H9 (cell line): ENCODE data around the gene ARPC2. TPM values are rescaled to one million over a fixed set of nuclear protein-coding genes. Genes with fewer than 3 reads are reported as not detected.

Source experiments
- DNase-seq: peaks from one replicate; pipeline ENCODE4 v3.0.0-alpha.2; 2017
- H2AFZ ChIP-seq: one replicate; pipeline ENCODE4 v1.6.1; 2013; ENCODE audit warnings: mild to moderate bottlenecking, low read length, control low read depth, moderate library complexity
- H2AK5ac ChIP-seq: 2 replicates; pipeline ENCODE4 v1.6.1; 2013; ENCODE audit warnings: low read length, control low read depth, mixed read lengths; ENCODE audit not compliant: insufficient read length
- H2BK120ac ChIP-seq: one replicate; pipeline ENCODE4 v1.6.1; 2013; ENCODE audit warnings: low read depth, mild to moderate bottlenecking, low read length, control low read depth, inconsistent platforms; ENCODE audit not compliant: poor library complexity, severe bottlenecking
- H2BK12ac ChIP-seq: 2 replicates; pipeline ENCODE4 v1.6.1; 2013; ENCODE audit warnings: low read length, control low read depth, mixed read lengths, low read depth; ENCODE audit not compliant: insufficient read length
- H2BK15ac ChIP-seq: 2 replicates; pipeline ENCODE4 v1.6.1; 2013; ENCODE audit warnings: low read depth, low read length, control low read depth
- H2BK20ac ChIP-seq: one replicate; pipeline ENCODE4 v1.6.1; 2013; ENCODE audit warnings: low read depth, mild to moderate bottlenecking, low read length, control low read depth, inconsistent platforms; ENCODE audit not compliant: poor library complexity, severe bottlenecking
- H2BK5ac ChIP-seq: 2 replicates; pipeline ENCODE4 v1.6.1; 2013; ENCODE audit warnings: low read length, control low read depth, mixed read lengths; ENCODE audit not compliant: insufficient read length
- H3K14ac ChIP-seq: 2 replicates; pipeline ENCODE4 v1.6.1; 2013; ENCODE audit warnings: low read length, control low read depth; ENCODE audit not compliant: insufficient read depth
- H3K18ac ChIP-seq: 2 replicates; pipeline ENCODE4 v1.6.1; 2013; ENCODE audit warnings: low read depth, mild to moderate bottlenecking, mixed read lengths, low read length, control low read depth; ENCODE audit not compliant: insufficient read length
- H3K23ac ChIP-seq: 2 replicates; pipeline ENCODE4 v1.6.1; 2013; ENCODE audit warnings: low read length, control low read depth, mixed read lengths, low read depth; ENCODE audit not compliant: insufficient read length
- H3K23me2 ChIP-seq: 2 replicates; pipeline ENCODE4 v1.6.1; 2013; ENCODE audit warnings: low read depth, mild to moderate bottlenecking, mixed read lengths, low read length, control low read depth; ENCODE audit not compliant: insufficient read length, poor library complexity, severe bottlenecking
- H3K27ac ChIP-seq: 2 replicates; pipeline ENCODE4 v1.5.1; 2013; ENCODE audit warnings: low read length, control low read depth, mixed read lengths, low read depth; ENCODE audit not compliant: insufficient read length
- H3K27me3 ChIP-seq: 2 replicates; pipeline ENCODE4 v1.6.1; 2013; ENCODE audit warnings: low read length, control low read depth, inconsistent platforms; ENCODE audit not compliant: insufficient read depth
- H3K4ac ChIP-seq: 2 replicates; pipeline ENCODE4 v1.6.1; 2013; ENCODE audit warnings: low read depth, mild to moderate bottlenecking, control low read depth, inconsistent platforms, low read length, moderate library complexity
- H3K4me1 ChIP-seq: 2 replicates; pipeline ENCODE4 v1.6.1; 2013; ENCODE audit warnings: low read length, control low read depth, inconsistent platforms; ENCODE audit not compliant: insufficient read depth
- H3K4me2 ChIP-seq: 2 replicates; pipeline ENCODE4 v1.6.1; 2013; ENCODE audit warnings: low read length, control low read depth, mixed read lengths; ENCODE audit not compliant: insufficient read length, insufficient read depth
- H3K56ac ChIP-seq: 2 replicates; pipeline ENCODE4 v1.6.1; 2013; ENCODE audit warnings: low read depth, mild to moderate bottlenecking, mixed read lengths, low read length, control low read depth; ENCODE audit not compliant: insufficient read length
- H3K79me1 ChIP-seq: 2 replicates; pipeline ENCODE4 v1.6.1; 2013; ENCODE audit warnings: low read depth, mild to moderate bottlenecking, moderate library complexity, low read length, control low read depth, inconsistent platforms; ENCODE audit not compliant: insufficient read depth, poor library complexity, severe bottlenecking
- H3K79me2 ChIP-seq: 2 replicates; pipeline ENCODE4 v1.6.1; 2013; ENCODE audit warnings: low read length, control low read depth, inconsistent platforms; ENCODE audit not compliant: insufficient read depth
- H3K9ac ChIP-seq: 2 replicates; pipeline ENCODE4 v1.6.1; 2013; ENCODE audit warnings: low read length, control low read depth, mixed read lengths; ENCODE audit not compliant: insufficient read length; ENCODE audit errors: extremely low read depth
- H3K9me3 ChIP-seq: one replicate; pipeline ENCODE4 v1.6.1; 2013; ENCODE audit warnings: low read depth, low read length, inconsistent platforms; ENCODE audit not compliant: control insufficient read depth
- H3T11ph ChIP-seq: one replicate; pipeline ENCODE4 v1.6.1; 2013; ENCODE audit warnings: mild to moderate bottlenecking, low read length, control low read depth, inconsistent platforms
- H4K20me1 ChIP-seq: one replicate; pipeline ENCODE4 v1.6.1; 2013; ENCODE audit not compliant: control insufficient read depth, insufficient read length, insufficient read depth
- H4K5ac ChIP-seq: 2 replicates; pipeline ENCODE4 v1.6.1; 2013; ENCODE audit warnings: low read depth, mild to moderate bottlenecking, mixed read lengths, low read length, control low read depth; ENCODE audit not compliant: insufficient read length
- H4K8ac ChIP-seq: replicated peaks from 2 replicates; pipeline ENCODE4 v1.6.1; 2013; ENCODE audit warnings: low read length, control low read depth, mixed read lengths, low read depth; ENCODE audit not compliant: insufficient read length
- H4K91ac ChIP-seq: 2 replicates; pipeline ENCODE4 v1.6.1; 2013; ENCODE audit warnings: low read depth, mild to moderate bottlenecking, moderate library complexity, mixed read lengths, low read length, control low read depth; ENCODE audit not compliant: insufficient read length
- H3K27ac Mint-ChIP-seq, 3 experiments: 2 replicates in 2 of 3; 3 replicates in 1 of 3; pipeline ENCODE4 v1.8.0; 2020 to 2021; ENCODE audit warnings: mixed read lengths in 3 of 3, mild to moderate bottlenecking in 1 of 3, moderate library complexity in 1 of 3
- H3K27me3 Mint-ChIP-seq: 2 replicates; pipeline ENCODE4 v1.8.0; 2021; ENCODE audit warnings: low read depth, mild to moderate bottlenecking, moderate library complexity, mixed read lengths
- H3K36me3 Mint-ChIP-seq, 3 experiments: 2 replicates in 2 of 3; 3 replicates in 1 of 3; pipeline ENCODE4 v1.8.0; 2020 to 2021; ENCODE audit warnings: low read depth in 3 of 3, mixed read lengths in 3 of 3; ENCODE audit not compliant: insufficient read depth in 1 of 3
- H3K4me1 Mint-ChIP-seq, 2 experiments: 2 replicates each; pipeline ENCODE4 v1.8.0; 2020; ENCODE audit warnings: mixed read lengths in 2 of 2
- H3K4me3 Mint-ChIP-seq, 2 experiments: 2 replicates in 1 of 2; 3 replicates in 1 of 2; pipeline ENCODE4 v1.8.0; 2020 to 2021; ENCODE audit warnings: mild to moderate bottlenecking in 2 of 2, mixed read lengths in 2 of 2, moderate library complexity in 1 of 2
- H3K9me3 Mint-ChIP-seq, 2 experiments: 2 replicates in 1 of 2; 3 replicates in 1 of 2; pipeline ENCODE4 v1.8.0; 2020; ENCODE audit warnings: mild to moderate bottlenecking in 2 of 2, mixed read lengths in 2 of 2, moderate library complexity in 1 of 2
- WGBS: extraction: QIAGEN DNeasy Blood & Tissue Kit; methylation state at CpG from one replicate; pipeline ENCODE4 v1.1.7; 2013; ENCODE audit warnings: missing lambda C conversion rate, low lambda C conversion rate, mixed read lengths; ENCODE audit not compliant: insufficient read length; ENCODE audit errors: extremely low coverage; 5-methylcytosine and 5-hydroxymethylcytosine counted together
- total RNA-seq: library from RNA; stranded (reverse); gene quantifications from 2 replicates; pipeline ENCODE4 v1.2.1, GENCODE V29; 2021
- TF ChIP-seq, protein P1 (sequence below): fragments of 200-600 bp; sonication (generic); conservative IDR thresholded peaks from 3 replicates; pipeline ENCODE4 v1.8.0; 2021; ENCODE audit warnings: antibody characterized with exemption, mild to moderate bottlenecking

ARPC2 gene
- total RNA-seq, 1 experiment from 2014 or later: 197 TPM

DNA sequence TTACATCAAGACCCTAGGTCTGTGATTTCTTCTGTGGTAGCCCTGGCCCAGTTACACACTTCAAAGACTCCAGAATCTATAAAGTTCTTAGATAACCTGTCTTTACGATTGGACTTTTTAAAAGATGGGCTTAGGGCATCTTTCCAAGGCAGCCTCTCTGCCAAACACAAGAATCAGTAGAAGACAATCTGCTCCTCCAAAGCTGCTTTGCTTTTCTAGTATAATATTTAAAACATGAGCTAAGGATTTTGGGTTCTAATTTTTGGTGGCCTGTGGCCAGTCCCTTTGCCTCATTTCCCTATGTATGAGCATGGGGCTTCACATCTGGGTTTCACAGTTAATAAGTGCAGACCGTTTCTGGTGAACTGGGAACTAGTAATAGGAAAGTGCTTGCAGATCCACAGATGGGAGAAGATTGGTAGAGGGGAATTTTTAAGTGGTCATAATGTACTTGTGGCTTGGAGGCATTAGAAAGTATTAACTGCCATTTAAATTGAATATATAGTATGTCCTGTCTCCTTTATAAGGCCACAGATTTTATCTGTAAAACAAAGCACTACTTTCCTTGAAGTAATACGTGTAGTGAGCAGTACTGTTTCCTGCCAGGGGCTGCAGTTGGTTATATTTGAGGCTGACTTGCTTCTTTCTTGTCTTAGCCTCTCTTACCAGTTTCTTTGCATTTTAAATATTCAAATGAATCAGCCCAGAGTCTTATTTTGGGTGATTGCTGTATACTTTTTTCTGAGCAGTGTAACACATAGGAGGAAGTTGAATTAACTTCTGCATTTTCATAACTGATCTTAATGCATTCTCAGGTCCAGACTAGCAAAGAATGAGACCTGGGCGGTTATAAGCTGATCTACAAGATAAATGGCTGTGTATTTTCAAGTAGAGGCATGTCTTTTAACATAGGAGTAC lies 1.5 kb downstream of the ARPC2 start:
- H2BK20ac ChIP-seq: no peak overlapping the region
- H2BK15ac ChIP-seq: no peak overlapping the region
- H3K4me2 ChIP-seq: peak overlapping the region; percentile 87
- H3K9me3 ChIP-seq: no peaks in the 10 kb centered on the region
- H3K4ac ChIP-seq: no peak overlapping the region
- H2BK120ac ChIP-seq: no peak overlapping the region
- Mint-ChIP-seq H3K27ac (peak overlapping the region; percentile 61 to 88 (median 73); a peak in 5 of 7 replicates), H3K27me3 (peaks cover 1% of the 10 kb centered on the region; the same call in 1 of the 2 replicates), H3K4me3 (peak overlapping the region; percentile 85 to 91), H3K9me3 (no peaks in the 10 kb centered on the region), H3K36me3 (peaks cover 0 to 15% (median 15%) of the 10 kb centered on the region in 3 experiments; a peak in 5 of 7 replicates), H3K4me1 (peaks cover 29 to 30% of the 10 kb centered on the region in 2 experiments)
- H2BK12ac ChIP-seq: no peak overlapping the region
- H4K8ac ChIP-seq: no peak overlapping the region
- no peak overlapping the region for H4K5ac ChIP-seq
- 0 out of 2 replicates have a peak, but pooled peaks cover 3% of the 10 kb centered on the region for H3K4me1 ChIP-seq
- H3K14ac ChIP-seq: no peak overlapping the region
- H3K79me1 ChIP-seq: peaks cover 13% of the 10 kb centered on the region
- H3T11ph ChIP-seq: no peak overlapping the region
- H3K9ac ChIP-seq: peak overlapping the region; percentile 81
- H2AK5ac ChIP-seq: no peak overlapping the region
- WGBS: no CpG with 5 or more reads among the region's 4 CpGs
- no peak overlapping the region for H3K18ac ChIP-seq
- H3K27me3 ChIP-seq: no peaks in the 10 kb centered on the region
- H4K91ac ChIP-seq: no peak overlapping the region
- H3K56ac ChIP-seq: no peak overlapping the region
- TF ChIP-seq, protein P1, sequence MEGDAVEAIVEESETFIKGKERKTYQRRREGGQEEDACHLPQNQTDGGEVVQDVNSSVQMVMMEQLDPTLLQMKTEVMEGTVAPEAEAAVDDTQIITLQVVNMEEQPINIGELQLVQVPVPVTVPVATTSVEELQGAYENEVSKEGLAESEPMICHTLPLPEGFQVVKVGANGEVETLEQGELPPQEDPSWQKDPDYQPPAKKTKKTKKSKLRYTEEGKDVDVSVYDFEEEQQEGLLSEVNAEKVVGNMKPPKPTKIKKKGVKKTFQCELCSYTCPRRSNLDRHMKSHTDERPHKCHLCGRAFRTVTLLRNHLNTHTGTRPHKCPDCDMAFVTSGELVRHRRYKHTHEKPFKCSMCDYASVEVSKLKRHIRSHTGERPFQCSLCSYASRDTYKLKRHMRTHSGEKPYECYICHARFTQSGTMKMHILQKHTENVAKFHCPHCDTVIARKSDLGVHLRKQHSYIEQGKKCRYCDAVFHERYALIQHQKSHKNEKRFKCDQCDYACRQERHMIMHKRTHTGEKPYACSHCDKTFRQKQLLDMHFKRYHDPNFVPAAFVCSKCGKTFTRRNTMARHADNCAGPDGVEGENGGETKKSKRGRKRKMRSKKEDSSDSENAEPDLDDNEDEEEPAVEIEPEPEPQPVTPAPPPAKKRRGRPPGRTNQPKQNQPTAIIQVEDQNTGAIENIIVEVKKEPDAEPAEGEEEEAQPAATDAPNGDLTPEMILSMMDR: no peak
- H2AFZ ChIP-seq: no peak overlapping the region
- no peak overlapping the region for H3K23ac ChIP-seq
- DNase-seq: no peak
- H3K79me2 ChIP-seq: peaks cover 44% of the 10 kb centered on the region
- no peak overlapping the region for H3K27ac ChIP-seq
- no peaks in the 10 kb centered on the region for H4K20me1 ChIP-seq
- peaks cover 11% of the 10 kb centered on the region for H3K23me2 ChIP-seq
- no peak overlapping the region for H2BK5ac ChIP-seq
